GM18951 (cell line): ENCODE measurements around the gene TSPYL1.
"Not testable (repeated sequence)": the region's sequence is repeated elsewhere in the genome, so short reads cannot be mapped to it uniquely, and the experiment has no call there.

Experiments used
- POLR2A ChIP-seq: IDR thresholded peaks from 4 replicates; pipeline ENCODE4 v1.6.1; 2011; ENCODE audit warnings: mild to moderate bottlenecking; ENCODE audit not compliant: insufficient read length, insufficient read depth; ENCODE audit errors: extremely low read depth
- in situ Hi-C: fragments of 300-500 bp; cut with MboI; formaldehyde crosslinking; loops from one replicate; pipeline ENCODE4 v1.12.0; 2022; ENCODE audit warnings: low sequenced_read_pairs, mixed read lengths, inconsistent platforms; ENCODE audit not compliant: unreplicated experiment

TSPYL1 gene

GRCh38 chr6:116309001-116309400, 29.3 kb upstream of the TSPYL1 start:
- no peak for TF ChIP-seq POLR2A
- in situ Hi-C loops, result no loop called here

- in situ Hi-C loops, result no loop called here
- TF ChIP-seq POLR2A, result no peak
Observed at GRCh38 chr6:116307633-116308032, 27.9 kb upstream of the TSPYL1 start.

DNA sequence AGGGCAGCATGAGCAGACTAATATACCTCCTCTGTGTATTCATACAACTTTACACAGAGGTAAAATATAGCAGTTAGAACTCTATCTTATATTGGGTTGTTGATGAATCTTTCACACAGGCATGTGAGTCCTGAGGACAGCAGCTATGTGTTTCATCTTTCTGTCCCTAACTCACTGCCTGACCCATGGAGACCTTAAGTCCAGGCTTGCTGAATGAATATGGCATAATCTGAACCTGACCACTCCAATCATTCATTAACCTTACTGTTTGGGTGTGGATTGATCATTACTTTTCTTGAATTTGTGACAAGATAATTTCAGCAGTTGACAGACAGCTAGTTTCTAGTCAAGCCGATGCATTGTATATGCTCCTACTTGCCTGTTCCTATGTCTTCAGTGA, 27.3 kb upstream of the TSPYL1 start:
- in situ Hi-C loops, result no loop called here
- no peak for TF ChIP-seq POLR2A

GRCh38 chr6:116304538-116305097, 24.9 kb upstream of the TSPYL1 start:
- TF ChIP-seq POLR2A, result no peak
- in situ Hi-C loops, result no loop called here

GRCh38 chr6:116301104-116301503, 21.4 kb upstream of the TSPYL1 start:
- in situ Hi-C loops, result no loop called here
- TF ChIP-seq POLR2A, result no peak

DNA sequence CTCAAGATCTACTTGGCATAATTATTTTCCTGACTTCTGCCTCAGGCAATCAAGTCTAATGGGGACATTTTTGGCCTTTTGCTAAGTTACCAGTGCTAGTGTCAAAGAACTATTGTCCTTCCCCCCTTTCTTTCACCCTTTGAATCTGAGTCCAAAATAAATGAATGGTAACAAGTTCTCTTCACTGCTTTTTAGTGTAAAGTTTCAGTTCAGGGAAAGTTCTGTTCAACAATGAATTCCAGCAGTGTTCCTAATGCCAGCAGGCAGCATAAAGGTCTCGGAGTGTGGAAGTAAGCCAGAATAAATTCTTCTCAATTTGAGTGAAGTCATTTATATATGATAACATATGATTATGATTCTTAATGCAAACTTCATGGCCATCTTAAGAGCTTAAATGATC, 20.8 kb upstream of the TSPYL1 start:
- TF ChIP-seq POLR2A, result no peak
- in situ Hi-C loops, result no loop called here

GRCh38 chr6:116298973-116299372, 19.2 kb upstream of the TSPYL1 start:
- in situ Hi-C loops, result loop anchor here (10.0 kb wide), 1 partner anchor 236 kb away; no protein-coding TSS in a partner anchor
- no peak for TF ChIP-seq POLR2A

- in situ Hi-C loops, result loop anchor here (10.0 kb wide), 1 partner anchor 237 kb away; no protein-coding TSS in a partner anchor
- TF ChIP-seq POLR2A, result no peak
Observed at GRCh38 chr6:116298273-116298672, 18.5 kb upstream of the TSPYL1 start.

GRCh38 chr6:116292553-116292952, 12.8 kb upstream of the TSPYL1 start:
- in situ Hi-C loops, result loop anchor here (10.0 kb wide), 1 partner anchor 242 kb away; no protein-coding TSS in a partner anchor

GRCh38 chr6:116291701-116292396, 12.1 kb upstream of the TSPYL1 start:
- no peak for TF ChIP-seq POLR2A
- in situ Hi-C loops, result loop anchor here (10.0 kb wide), 1 partner anchor 243 kb away; no protein-coding TSS in a partner anchor

More at GRCh38 chr6:116292553-116292952, 12.8 kb upstream of the TSPYL1 start:
- no peak for TF ChIP-seq POLR2A

DNA sequence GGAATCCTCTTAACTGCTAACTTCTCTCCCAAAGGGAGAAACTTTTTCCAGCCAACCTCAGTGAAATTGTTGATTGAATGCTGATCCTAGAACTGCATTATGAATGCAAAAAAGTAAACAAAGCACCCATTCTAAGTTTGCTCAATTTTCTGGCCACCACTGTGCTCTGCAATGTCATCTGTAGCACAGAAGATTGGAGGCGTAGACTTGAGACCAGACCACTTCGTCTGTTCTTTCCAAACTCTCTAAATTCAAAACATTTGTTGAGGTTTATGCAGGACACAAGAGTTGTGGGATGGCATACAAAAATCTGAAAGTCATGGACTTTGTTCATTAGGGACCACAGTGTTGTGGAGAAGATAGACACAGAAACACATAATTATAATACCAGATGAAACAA, 11.1 kb upstream of the TSPYL1 start:
- in situ Hi-C loops, result loop anchor here (10.0 kb wide), 1 partner anchor 244 kb away; no protein-coding TSS in a partner anchor
- no peak for TF ChIP-seq POLR2A

DNA sequence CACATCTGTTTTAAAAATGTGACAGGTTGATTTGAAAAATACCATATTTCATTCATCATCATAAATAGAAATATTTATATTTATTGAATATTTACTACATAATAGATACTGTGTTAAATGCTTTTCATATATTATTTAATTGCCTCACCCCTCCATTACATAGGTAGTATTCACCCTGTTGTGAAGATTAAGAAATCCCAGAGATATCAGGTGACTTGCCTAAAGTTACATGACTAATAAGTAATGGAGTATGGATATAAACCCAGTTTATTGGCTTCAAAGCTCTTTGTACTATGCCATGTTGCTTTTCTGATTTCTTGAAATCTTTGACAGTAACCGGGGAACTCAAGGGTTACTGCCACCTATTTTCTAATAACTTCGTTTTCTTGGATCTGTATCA, 10.1 kb upstream of the TSPYL1 start:
- no peak for TF ChIP-seq POLR2A
- in situ Hi-C loops, result loop anchor here (10.0 kb wide), 1 partner anchor 245 kb away; no protein-coding TSS in a partner anchor

GRCh38 chr6:116287689-116288282, 8.1 kb upstream of the TSPYL1 start:
- in situ Hi-C loops, result no loop called here

GRCh38 chr6:116286773-116287358, 7.1 kb upstream of the TSPYL1 start:
- no peak for TF ChIP-seq POLR2A

More at GRCh38 chr6:116287689-116288282, 8.1 kb upstream of the TSPYL1 start:
- TF ChIP-seq POLR2A, result no peak

DNA sequence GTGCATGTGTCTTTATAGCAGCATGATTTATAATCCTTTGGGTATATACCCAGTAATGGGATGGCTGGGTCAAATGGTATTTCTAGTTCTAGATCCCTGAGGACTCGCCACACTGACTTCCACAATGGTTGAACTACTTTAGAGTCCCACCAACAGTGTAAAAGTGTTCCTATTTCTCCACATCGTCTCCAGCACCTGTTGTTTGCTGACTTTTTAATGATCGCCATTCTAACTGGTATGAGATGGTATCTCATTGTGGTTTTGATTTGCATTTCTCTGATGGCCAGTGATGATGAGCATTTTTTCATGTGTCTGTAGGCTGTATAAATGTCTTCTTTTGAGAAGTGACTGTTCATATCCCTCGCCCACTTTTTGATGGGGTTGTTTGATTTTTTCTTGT, 5.3 kb upstream of the TSPYL1 start:
- in situ Hi-C loops, result not testable (repeated sequence)

More at GRCh38 chr6:116286773-116287358, 7.1 kb upstream of the TSPYL1 start:
- in situ Hi-C loops, result no loop called here
